IgD-negative memory B cell (primary cell): Measurements from ENCODE around the gene BACE1. TPM values are rescaled to one million over a fixed set of nuclear protein-coding genes. Genes with fewer than 3 reads are reported as not detected.

Source experiments
- H3K27ac Mint-ChIP-seq, 3 donors: one replicate each; pipeline ENCODE4 v1.8.0; 2020 to 2022; ENCODE audit warnings: mild to moderate bottlenecking in 3 of 3, mixed read lengths in 3 of 3, moderate library complexity in 1 of 3
- H3K27me3 Mint-ChIP-seq: one replicate; pipeline ENCODE4 v1.8.0; 2021; ENCODE audit warnings: mixed read lengths
- H3K36me3 Mint-ChIP-seq: one replicate; pipeline ENCODE4 v1.8.0; 2020; ENCODE audit warnings: mild to moderate bottlenecking, mixed read lengths
- H3K4me1 Mint-ChIP-seq, 3 donors: one replicate each; pipeline ENCODE4 v1.8.0; 2020 to 2022; ENCODE audit warnings: mixed read lengths in 3 of 3, mild to moderate bottlenecking in 1 of 3
- H3K4me3 Mint-ChIP-seq, 4 donors: one replicate each; pipeline ENCODE4 v1.8.0; 2020 to 2022; ENCODE audit warnings: mild to moderate bottlenecking in 4 of 4, mixed read lengths in 4 of 4, moderate library complexity in 3 of 4
- H3K9me3 Mint-ChIP-seq, 3 donors: one replicate each; pipeline ENCODE4 v1.8.0; 2020 to 2021; ENCODE audit warnings: mixed read lengths in 3 of 3, mild to moderate bottlenecking in 1 of 3
- polyA plus RNA-seq: library from polyadenylated mRNA; unstranded; fragments of 300-500 nt; fragmentation: Illumina TruSeq; gene quantifications from one replicate; pipeline ENCODE4 v1.2.3, GENCODE V29; 2021

BACE1 gene
- polyA plus RNA-seq, 1 donor from 2014 or later = not detected

- H3K4me1 Mint-ChIP-seq = peaks cover 0 to 4% (median 0%) of the 10 kb centered on the region in 3 donors
- H3K9me3 Mint-ChIP-seq = no peaks in the 10 kb centered on the region
- H3K27me3 Mint-ChIP-seq = peaks cover 6% of the 10 kb centered on the region
- H3K36me3 Mint-ChIP-seq = no peaks in the 10 kb centered on the region
- no peak overlapping the region for H3K4me3 Mint-ChIP-seq
- no peak overlapping the region for H3K27ac Mint-ChIP-seq
Measured at GRCh38 chr11:117298195-117298594, 17.9 kb downstream of the BACE1 start.

GRCh38 chr11:117296881-117297280 lies 19.2 kb downstream of the BACE1 start:
- Mint-ChIP-seq H3K4me1 (peaks cover 0 to 4% (median 0%) of the 10 kb centered on the region in 3 donors), H3K27ac (no peak overlapping the region), H3K36me3 (no peaks in the 10 kb centered on the region), H3K27me3 (peaks cover 6% of the 10 kb centered on the region), H3K4me3 (no peak overlapping the region), H3K9me3 (no peaks in the 10 kb centered on the region)

GRCh38 chr11:117295438-117296137 lies 20.5 kb downstream of the BACE1 start:
- H3K9me3 Mint-ChIP-seq = no peaks in the 10 kb centered on the region
- peaks cover 1% of the 10 kb centered on the region for H3K36me3 Mint-ChIP-seq
- peaks cover 0 to under 1% (median 0%) of the 10 kb centered on the region in 3 donors for H3K4me1 Mint-ChIP-seq
- H3K27ac Mint-ChIP-seq = no peak overlapping the region
- peaks cover 1% of the 10 kb centered on the region for H3K27me3 Mint-ChIP-seq
- H3K4me3 Mint-ChIP-seq = no peak overlapping the region

- Mint-ChIP-seq H3K9me3 (no peaks in the 10 kb centered on the region), H3K27me3 (no peaks in the 10 kb centered on the region), H3K4me3 (no peak overlapping the region), H3K36me3 (peaks cover 3% of the 10 kb centered on the region), H3K4me1 (no peaks in the 10 kb centered on the region), H3K27ac (no peak overlapping the region)
Measured at GRCh38 chr11:117292616-117293015, 23.4 kb downstream of the BACE1 start.

- no peak within 1 kb of the TSS for H3K4me3 Mint-ChIP-seq
- H3K4me1 Mint-ChIP-seq = peaks cover 0 to 2% (median 0%) of the 10 kb centered on the region in 3 donors
- H3K36me3 Mint-ChIP-seq = peaks cover 7% of the 10 kb centered on the region
- H3K27ac Mint-ChIP-seq = no peak within 1 kb of the TSS
- no peaks in the 10 kb centered on the region for H3K27me3 Mint-ChIP-seq
- H3K9me3 Mint-ChIP-seq = no peaks in the 10 kb centered on the region
Measured at GRCh38 chr11:117290809-117291396, 25.2 kb downstream of the BACE1 start, which contains the start of gene BACE1-AS. Gene BACE1-AS, plus strand, starts transcription at chr11:117291346.

- peaks cover 0 to 2% (median 0%) of the 10 kb centered on the region in 3 donors for H3K4me1 Mint-ChIP-seq
- no peak overlapping the region for H3K4me3 Mint-ChIP-seq
- H3K36me3 Mint-ChIP-seq = peaks cover 7% of the 10 kb centered on the region
- H3K27ac Mint-ChIP-seq = no peak overlapping the region
- H3K27me3 Mint-ChIP-seq = no peaks in the 10 kb centered on the region
- no peaks in the 10 kb centered on the region for H3K9me3 Mint-ChIP-seq
Measured at GRCh38 chr11:117289795-117290194, 26.3 kb downstream of the BACE1 start.

- H3K4me3 Mint-ChIP-seq = no peak overlapping the region
- no peaks in the 10 kb centered on the region for H3K9me3 Mint-ChIP-seq
- no peak overlapping the region for H3K27ac Mint-ChIP-seq
- peaks cover 7% of the 10 kb centered on the region for H3K36me3 Mint-ChIP-seq
- H3K4me1 Mint-ChIP-seq = peaks cover 0 to 2% (median 0%) of the 10 kb centered on the region in 3 donors
- no peaks in the 10 kb centered on the region for H3K27me3 Mint-ChIP-seq
Measured at GRCh38 chr11:117287668-117288067, 28.4 kb downstream of the BACE1 start.

GRCh38 chr11:117286588-117286987 lies 29.5 kb downstream of the BACE1 start:
- Mint-ChIP-seq H3K4me3 (no peak overlapping the region), H3K9me3 (no peaks in the 10 kb centered on the region), H3K4me1 (peaks cover 0 to 2% (median 0%) of the 10 kb centered on the region in 3 donors), H3K36me3 (peaks cover 10% of the 10 kb centered on the region), H3K27me3 (no peaks in the 10 kb centered on the region), H3K27ac (no peak overlapping the region)

GRCh38 chr11:117284053-117284452 lies 32.0 kb downstream of the BACE1 start:
- Mint-ChIP-seq H3K36me3 (peaks cover 9% of the 10 kb centered on the region), H3K4me1 (peaks cover 0 to 2% (median 0%) of the 10 kb centered on the region in 3 donors)

GRCh38 chr11:117282956-117283355 lies 33.1 kb downstream of the BACE1 start:
- H3K36me3 Mint-ChIP-seq = peaks cover 9% of the 10 kb centered on the region
- H3K4me1 Mint-ChIP-seq = peaks cover 0 to 4% (median 0%) of the 10 kb centered on the region in 3 donors
- H3K27me3 Mint-ChIP-seq = no peaks in the 10 kb centered on the region
- H3K27ac Mint-ChIP-seq = no peak overlapping the region
- H3K4me3 Mint-ChIP-seq = no peak overlapping the region
- H3K9me3 Mint-ChIP-seq = no peaks in the 10 kb centered on the region

More at GRCh38 chr11:117284053-117284452, 32.0 kb downstream of the BACE1 start:
- Mint-ChIP-seq H3K9me3 (no peaks in the 10 kb centered on the region), H3K4me3 (no peak overlapping the region), H3K27ac (no peak overlapping the region), H3K27me3 (no peaks in the 10 kb centered on the region)

- Mint-ChIP-seq H3K9me3 (no peaks in the 10 kb centered on the region), H3K27me3 (no peaks in the 10 kb centered on the region), H3K4me1 (peaks cover 0 to 2% (median 0%) of the 10 kb centered on the region in 3 donors), H3K4me3 (no peak overlapping the region), H3K27ac (no peak overlapping the region), H3K36me3 (peaks cover 6% of the 10 kb centered on the region)
Measured at GRCh38 chr11:117281869-117282268, 34.2 kb downstream of the BACE1 start.

GRCh38 chr11:117281159-117281558 lies 34.9 kb downstream of the BACE1 start:
- peaks cover 0 to 2% (median 0%) of the 10 kb centered on the region in 3 donors for H3K4me1 Mint-ChIP-seq
- peak overlapping the region in 1 of 4 donors; percentile 45 for H3K4me3 Mint-ChIP-seq
- no peak overlapping the region for H3K27ac Mint-ChIP-seq
- peaks cover 6% of the 10 kb centered on the region for H3K36me3 Mint-ChIP-seq
- H3K27me3 Mint-ChIP-seq = no peaks in the 10 kb centered on the region
- H3K9me3 Mint-ChIP-seq = no peaks in the 10 kb centered on the region

- H3K27ac Mint-ChIP-seq = peak overlapping the region in 2 of 3 donors; percentile 30 to 55
- H3K36me3 Mint-ChIP-seq = peaks cover 6% of the 10 kb centered on the region
- H3K27me3 Mint-ChIP-seq = no peaks in the 10 kb centered on the region
- H3K4me3 Mint-ChIP-seq = no peak overlapping the region
- H3K4me1 Mint-ChIP-seq = peaks cover 0 to 6% (median 2%) of the 10 kb centered on the region in 3 donors
- no peaks in the 10 kb centered on the region for H3K9me3 Mint-ChIP-seq
Measured at GRCh38 chr11:117279711-117280376, 36.2 kb downstream of the BACE1 start.

GRCh38 chr11:117278347-117278746 lies 37.7 kb downstream of the BACE1 start:
- H3K4me3 Mint-ChIP-seq = no peak overlapping the region
- H3K27ac Mint-ChIP-seq = no peak overlapping the region
- no peaks in the 10 kb centered on the region for H3K9me3 Mint-ChIP-seq
- peaks cover 0 to 6% (median 5%) of the 10 kb centered on the region in 3 donors for H3K4me1 Mint-ChIP-seq
- H3K27me3 Mint-ChIP-seq = no peaks in the 10 kb centered on the region
- peaks cover 6% of the 10 kb centered on the region for H3K36me3 Mint-ChIP-seq

GRCh38 chr11:117273550-117274289 lies 42.3 kb downstream of the BACE1 start:
- H3K9me3 Mint-ChIP-seq = no peaks in the 10 kb centered on the region
- H3K27me3 Mint-ChIP-seq = no peaks in the 10 kb centered on the region
- no peak overlapping the region for H3K4me3 Mint-ChIP-seq
- H3K4me1 Mint-ChIP-seq = peaks cover 5 to 8% (median 6%) of the 10 kb centered on the region in 3 donors
- H3K27ac Mint-ChIP-seq = no peak overlapping the region
- H3K36me3 Mint-ChIP-seq = peaks cover 6% of the 10 kb centered on the region
